HG03558 (cell line): ENCODE measurements around the gene SIPA1.

Experiments used
- ATAC-seq: cut with Tn5 transposase; IDR thresholded peaks from one replicate; pipeline ENCODE4 v1.9.1; 2021; ENCODE audit warnings: moderate number of reproducible peaks; ENCODE audit not compliant: unreplicated experiment; ENCODE audit errors: extremely low read depth

The SIPA1 gene

GRCh38 chr11:65641297-65642013, 3.6 kb downstream of the SIPA1 start:
- ATAC-seq = no peak

GRCh38 chr11:65642014-65642671, 4.2 kb downstream of the SIPA1 start:
- ATAC-seq = no peak

GRCh38 chr11:65643971-65644370, 6.1 kb downstream of the SIPA1 start:
- no peak for ATAC-seq

GRCh38 chr11:65644837-65645236, 6.9 kb downstream of the SIPA1 start:
- ATAC-seq = no peak

- no peak for ATAC-seq
Observed at GRCh38 chr11:65645710-65646109, 7.8 kb downstream of the SIPA1 start.

GRCh38 chr11:65646288-65646957, 8.5 kb downstream of the SIPA1 start:
- ATAC-seq = no peak

GRCh38 chr11:65646958-65647701, 9.2 kb downstream of the SIPA1 start:
- ATAC-seq = no peak

GRCh38 chr11:65648997-65649493, 11.1 kb downstream of the SIPA1 start:
- no peak for ATAC-seq

GRCh38 chr11:65649656-65650546, 12.0 kb downstream of the SIPA1 start:
- ATAC-seq = no peak

- no peak for ATAC-seq
Observed at GRCh38 chr11:65650547-65651338, 12.8 kb downstream of the SIPA1 start.

GRCh38 chr11:65651339-65651588, 13.4 kb downstream of the SIPA1 start:
- no peak for ATAC-seq

GRCh38 chr11:65651589-65652510, 13.9 kb downstream of the SIPA1 start:
- ATAC-seq = no peak

- no peak for ATAC-seq
Observed at GRCh38 chr11:65652511-65653228, 14.8 kb downstream of the SIPA1 start.

GRCh38 chr11:65653229-65654225, 15.6 kb downstream of the SIPA1 start:
- ATAC-seq = no peak

- no peak for ATAC-seq
Observed at GRCh38 chr11:65654375-65655349, 16.8 kb downstream of the SIPA1 start.
